GM12864 (cell line): Measurements from ENCODE around the gene INPP1.
"Not testable (repeated sequence)": the region's sequence is repeated elsewhere in the genome, so short reads cannot be mapped to it uniquely, and the experiment has no call there.

Source experiments
- DNase-seq: peaks from one replicate; pipeline ENCODE4 v3.0.0-alpha.2; 2011; ENCODE audit warnings: low read depth
- H3K4me3 ChIP-seq: 2 replicates; pipeline ENCODE4 v1.5.1; 2011; ENCODE audit warnings: mild to moderate bottlenecking, low read depth, low read length, control low read depth
- TF ChIP-seq, protein P1 (sequence below): IDR thresholded peaks from 2 replicates; pipeline ENCODE4 v1.5.1; 2011; ENCODE audit warnings: low read depth, mild to moderate bottlenecking, moderate library complexity, low read length, control low read depth, inconsistent platforms; ENCODE audit errors: missing control alignments

Gene INPP1

DNA sequence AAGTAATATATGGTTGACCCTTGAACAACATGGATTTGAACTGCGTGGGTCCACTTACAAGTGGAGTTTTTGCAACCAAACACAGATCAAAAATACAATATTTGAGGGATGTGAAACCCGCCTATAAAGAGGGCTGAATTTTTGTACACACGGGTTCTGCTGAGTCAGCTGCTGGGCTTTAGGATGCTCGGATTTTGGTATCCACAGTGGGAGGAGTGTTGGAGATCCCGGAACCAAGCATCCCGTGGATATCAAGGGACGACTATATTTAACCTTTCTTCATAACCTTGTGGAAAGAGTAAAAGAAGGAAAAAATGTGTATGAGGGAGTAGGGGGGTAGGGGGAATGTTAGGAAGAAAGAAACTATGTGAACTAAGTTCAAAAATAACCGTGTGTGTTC lies 10.0 kb upstream of the INPP1 start:
- no peak for DNase-seq
- TF ChIP-seq, protein P1, sequence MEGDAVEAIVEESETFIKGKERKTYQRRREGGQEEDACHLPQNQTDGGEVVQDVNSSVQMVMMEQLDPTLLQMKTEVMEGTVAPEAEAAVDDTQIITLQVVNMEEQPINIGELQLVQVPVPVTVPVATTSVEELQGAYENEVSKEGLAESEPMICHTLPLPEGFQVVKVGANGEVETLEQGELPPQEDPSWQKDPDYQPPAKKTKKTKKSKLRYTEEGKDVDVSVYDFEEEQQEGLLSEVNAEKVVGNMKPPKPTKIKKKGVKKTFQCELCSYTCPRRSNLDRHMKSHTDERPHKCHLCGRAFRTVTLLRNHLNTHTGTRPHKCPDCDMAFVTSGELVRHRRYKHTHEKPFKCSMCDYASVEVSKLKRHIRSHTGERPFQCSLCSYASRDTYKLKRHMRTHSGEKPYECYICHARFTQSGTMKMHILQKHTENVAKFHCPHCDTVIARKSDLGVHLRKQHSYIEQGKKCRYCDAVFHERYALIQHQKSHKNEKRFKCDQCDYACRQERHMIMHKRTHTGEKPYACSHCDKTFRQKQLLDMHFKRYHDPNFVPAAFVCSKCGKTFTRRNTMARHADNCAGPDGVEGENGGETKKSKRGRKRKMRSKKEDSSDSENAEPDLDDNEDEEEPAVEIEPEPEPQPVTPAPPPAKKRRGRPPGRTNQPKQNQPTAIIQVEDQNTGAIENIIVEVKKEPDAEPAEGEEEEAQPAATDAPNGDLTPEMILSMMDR = no peak
- no peak overlapping the region for H3K4me3 ChIP-seq

DNA sequence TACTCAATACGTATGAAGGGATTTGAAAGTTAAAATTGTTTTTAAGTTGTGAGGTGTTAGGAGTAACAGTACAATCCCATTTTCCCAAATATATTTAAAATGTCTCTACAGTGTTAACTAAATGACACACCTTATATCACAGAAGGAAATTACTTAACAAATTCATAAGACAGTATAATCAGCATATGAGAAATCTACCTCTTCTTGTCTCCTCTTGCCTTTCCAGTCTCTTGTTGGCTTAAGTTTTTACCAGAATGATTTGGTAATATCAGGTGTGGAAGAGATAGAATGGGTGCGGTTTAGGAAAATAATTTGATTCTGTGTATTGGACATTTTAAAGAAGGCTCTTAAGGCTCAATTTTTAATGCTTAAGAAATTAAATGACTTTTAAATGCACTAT lies 9.5 kb upstream of the INPP1 start:
- TF ChIP-seq, protein P1 = no peak
- H3K4me3 ChIP-seq = no peak overlapping the region
- no peak for DNase-seq

DNA sequence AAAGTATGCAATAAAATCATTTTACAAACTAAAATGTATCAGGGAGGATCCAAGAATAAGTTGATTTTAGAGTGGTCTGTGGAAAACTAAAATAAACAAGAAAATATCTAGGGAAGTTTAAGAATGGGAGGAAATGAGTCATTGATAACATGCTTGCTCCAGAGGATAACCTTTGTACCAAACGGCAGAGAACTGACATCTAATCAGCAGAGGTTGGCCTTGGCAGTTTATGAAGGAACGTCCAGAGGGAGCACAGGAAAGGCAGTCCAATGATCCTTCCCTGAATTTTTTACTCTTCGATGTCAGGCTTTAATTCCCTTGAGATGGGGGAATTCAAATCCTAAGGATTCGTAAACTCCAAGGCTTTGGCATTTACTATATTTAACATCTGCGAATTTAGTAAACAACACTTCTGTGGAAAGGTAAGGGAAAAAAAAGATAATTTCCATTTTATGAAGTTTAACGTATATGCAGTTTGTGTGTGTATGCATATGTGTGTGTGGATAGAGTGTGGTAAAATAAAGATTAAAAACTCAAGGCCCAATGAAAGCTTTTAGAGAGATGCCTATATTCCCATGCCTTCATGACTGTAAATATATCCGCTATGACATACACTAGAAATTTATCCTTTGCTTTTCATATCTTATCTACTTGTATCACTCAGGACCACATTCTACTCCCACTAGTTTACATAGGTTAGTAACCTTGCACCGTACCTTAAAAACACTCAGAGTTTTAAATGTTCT lies 8.7 kb upstream of the INPP1 start:
- DNase-seq = no peak
- no peak overlapping the region for H3K4me3 ChIP-seq
- TF ChIP-seq, protein P1 = no peak

DNA sequence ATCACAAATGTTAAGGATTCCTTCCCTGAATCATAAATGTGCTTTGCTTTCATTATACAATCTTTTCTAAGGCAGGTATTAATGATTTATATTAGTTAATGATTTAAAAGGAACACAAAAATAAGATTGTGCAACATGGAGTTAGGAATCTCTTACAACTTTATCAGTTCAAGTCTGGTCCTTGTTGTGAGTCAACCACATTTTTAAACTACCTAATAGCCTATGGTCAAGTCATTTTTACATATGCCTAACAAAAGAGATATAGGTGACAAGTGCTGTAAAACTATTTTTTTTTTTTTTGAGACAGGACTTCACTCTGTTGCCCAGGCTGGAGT lies 8.2 kb upstream of the INPP1 start:
- no peak overlapping the region for H3K4me3 ChIP-seq
- TF ChIP-seq, protein P1 = no peak
- DNase-seq = no peak

DNA sequence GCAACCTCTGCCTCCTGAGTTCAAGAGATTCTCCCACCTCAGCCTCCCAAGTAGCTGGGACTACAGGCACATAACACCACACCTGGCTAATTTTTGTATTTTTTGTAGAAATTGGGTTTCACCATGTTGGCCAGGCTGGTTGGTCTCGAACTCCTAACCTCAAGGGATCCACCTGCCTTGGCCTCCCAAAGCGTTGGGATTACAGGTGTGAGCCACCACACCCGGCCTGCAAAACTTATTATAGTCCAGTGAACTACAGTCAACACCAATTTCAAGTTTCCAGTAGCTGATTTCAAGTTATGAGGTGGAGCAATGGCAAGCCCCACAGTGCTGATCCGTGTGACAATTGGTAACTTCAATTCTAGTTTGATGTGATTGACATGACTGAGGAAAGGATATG lies 7.8 kb upstream of the INPP1 start:
- H3K4me3 ChIP-seq, DNase-seq: not testable (repeated sequence)

DNA sequence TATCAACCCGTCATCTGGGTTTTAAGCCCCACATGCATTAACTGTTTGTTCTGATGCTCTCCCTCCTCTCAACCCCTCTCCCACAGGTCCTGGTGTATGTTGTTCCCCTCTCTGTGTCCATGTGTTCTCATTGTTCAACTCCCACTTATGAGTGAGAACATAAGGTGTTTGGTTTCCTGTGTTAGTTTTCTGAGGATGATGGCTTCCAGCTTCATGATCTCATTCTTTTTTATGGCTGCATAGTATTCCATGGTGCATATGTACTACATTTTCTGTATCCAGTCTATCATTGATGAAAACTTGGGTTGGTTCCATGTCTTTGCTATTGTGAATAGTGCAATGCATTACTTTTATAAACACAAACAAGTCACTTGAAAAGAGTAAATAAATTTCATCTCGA lies 7.0 kb upstream of the INPP1 start:
- no peak for DNase-seq
- TF ChIP-seq, protein P1 = no peak
- H3K4me3 ChIP-seq = no peak overlapping the region

DNA sequence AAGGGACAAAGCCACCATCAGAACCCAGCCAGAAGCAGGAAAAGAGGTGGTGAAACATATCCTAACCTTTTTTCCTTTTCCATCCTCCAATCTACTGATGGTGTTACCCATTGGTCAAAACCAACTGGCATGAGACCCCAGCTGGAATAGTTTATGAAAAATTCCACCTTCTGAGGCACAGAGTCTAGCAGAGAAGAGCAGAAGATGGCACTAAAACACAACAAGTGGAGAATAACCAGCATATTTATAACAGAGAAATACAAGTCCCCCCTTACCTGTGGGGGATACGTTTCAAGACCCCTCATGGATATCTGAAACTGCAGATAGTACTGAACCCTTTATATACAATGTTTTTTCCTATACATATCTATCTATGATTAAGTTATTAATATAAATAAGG lies 4.9 kb upstream of the INPP1 start:
- H3K4me3 ChIP-seq = no peak overlapping the region

More for the DNA sequence above, 4.9 kb upstream of the INPP1 start:
- no peak for DNase-seq
- TF ChIP-seq, protein P1 = no peak
